ENCODE data around the gene SLC38A1.
"Not testable (repeated sequence)": the region's sequence is repeated elsewhere in the genome, so short reads cannot be mapped to it uniquely, and the experiment has no call there.

SLC38A1 gene

GRCh38 chr12:46167412-46167811 is 101.4 kb downstream of the SLC38A1 start:
- H3K4me3 ChIP-seq (ENCODE audit: low read depth, low read length): no peak overlapping the region
- no peak for TF ChIP-seq CTCF (IDR thresholded peaks at IDR 0.05; ENCODE audit: control insufficient read depth, extremely low read depth, insufficient read depth)
- no peak for DNase-seq (ENCODE audit: low read depth)

GRCh38 chr12:46165191-46165590 is 103.7 kb downstream of the SLC38A1 start:
- no peak for DNase-seq (ENCODE audit: low read depth)
- TF ChIP-seq CTCF (IDR thresholded peaks at IDR 0.05; ENCODE audit: control insufficient read depth, extremely low read depth, insufficient read depth): no peak
- no peak overlapping the region for H3K4me3 ChIP-seq (ENCODE audit: low read depth, low read length)

GRCh38 chr12:46164186-46164761 is 104.6 kb downstream of the SLC38A1 start:
- no peak overlapping the region for H3K4me3 ChIP-seq (ENCODE audit: low read depth, low read length)
- TF ChIP-seq CTCF (IDR thresholded peaks at IDR 0.05; ENCODE audit: control insufficient read depth, extremely low read depth, insufficient read depth): no peak
- no peak for DNase-seq (ENCODE audit: low read depth)

- DNase-seq (ENCODE audit: low read depth); H3K4me3 ChIP-seq (ENCODE audit: low read depth, low read length): not testable (repeated sequence)
Observed at GRCh38 chr12:46162549-46163076, 106.2 kb downstream of the SLC38A1 start.

GRCh38 chr12:46160981-46161690 is 107.7 kb downstream of the SLC38A1 start:
- no peak for DNase-seq (ENCODE audit: low read depth)
- no peak for TF ChIP-seq CTCF (IDR thresholded peaks at IDR 0.05; ENCODE audit: control insufficient read depth, extremely low read depth, insufficient read depth)
- H3K4me3 ChIP-seq (ENCODE audit: low read depth, low read length): no peak overlapping the region

- no peak for TF ChIP-seq CTCF (IDR thresholded peaks at IDR 0.05; ENCODE audit: control insufficient read depth, extremely low read depth, insufficient read depth)
- DNase-seq (ENCODE audit: low read depth): no peak
Observed at GRCh38 chr12:46160101-46160980, 108.5 kb downstream of the SLC38A1 start.

GRCh38 chr12:46159309-46159901 is 109.4 kb downstream of the SLC38A1 start:
- no peak for DNase-seq (ENCODE audit: low read depth)
- TF ChIP-seq CTCF (IDR thresholded peaks at IDR 0.05; ENCODE audit: control insufficient read depth, extremely low read depth, insufficient read depth): no peak
- H3K4me3 ChIP-seq (ENCODE audit: low read depth, low read length): no peak overlapping the region

More at GRCh38 chr12:46160101-46160980, 108.5 kb downstream of the SLC38A1 start:
- H3K4me3 ChIP-seq (ENCODE audit: low read depth, low read length): no peak overlapping the region

Measured in LNCaP clone FGC (cell line).